ENCODE data around the gene CRELD1. TPM values are rescaled to one million over a fixed set of nuclear protein-coding genes. Genes with fewer than 3 reads are reported as not detected.

The CRELD1 gene
- total and polyA plus RNA-seq, 2 of the 4 experiments (the other 2 are of a cell fraction), result 8.6 to 25.7 TPM

DNA sequence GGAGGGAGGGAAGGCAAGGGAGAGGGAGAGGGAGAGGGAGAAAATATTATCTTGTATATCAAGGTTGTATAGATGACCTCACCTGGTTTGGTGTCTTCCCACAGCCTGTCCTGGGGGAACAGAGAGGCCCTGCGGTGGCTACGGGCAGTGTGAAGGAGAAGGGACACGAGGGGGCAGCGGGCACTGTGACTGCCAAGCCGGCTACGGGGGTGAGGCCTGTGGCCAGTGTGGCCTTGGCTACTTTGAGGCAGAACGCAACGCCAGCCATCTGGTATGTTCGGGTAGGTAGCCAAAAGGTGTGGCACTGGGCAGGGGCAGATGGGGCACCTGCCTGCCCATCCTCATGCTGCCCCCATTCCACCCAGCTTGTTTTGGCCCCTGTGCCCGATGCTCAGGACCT, 7.1 kb downstream of the CRELD1 start:
- H3K27me3 ChIP-seq (ENCODE audit: control insufficient read depth, insufficient read depth, low read length), result no peaks in the 10 kb centered on the region
- no peak overlapping the region for H4K8ac ChIP-seq (ENCODE audit: low read depth in 2 of 2, low read length in 2 of 2)
- no peak overlapping the region for H2BK120ac ChIP-seq (ENCODE audit: low read depth, low read length)
- H4K5ac ChIP-seq (ENCODE audit: low read depth, low read length), result no peak overlapping the region
- H3K4ac ChIP-seq (ENCODE audit: low read depth, low read length), result no peak overlapping the region
- ChIA-PET POLR2A (ENCODE audit: unreplicated experiment) (no interaction called here), CTCF (no interaction called here)
- no peak overlapping the region for H2AFZ ChIP-seq (replicated peaks; ENCODE audit: low read length, poor library complexity)
- H3K27ac ChIP-seq (ENCODE audit: insufficient read depth, low read length), result no peak overlapping the region
- BruUV-seq (replicated peaks), result no TSS peak
- no peak overlapping the region for H3K4me3 ChIP-seq (ENCODE audit: insufficient read depth, low read depth, low read length)
- peaks cover 8% of the 10 kb centered on the region; the same call in 1 of the 2 replicates for H3K9me1 ChIP-seq (ENCODE audit: insufficient read depth, low read length)
- no peak overlapping the region for H3K9ac ChIP-seq (ENCODE audit: low read depth, low read length)
- H3K23ac ChIP-seq (ENCODE audit: low read depth, low read length), result no peak overlapping the region
- intact Hi-C loops (cut with micrococcal nuclease) (no loop called here), dilution Hi-C loops (cut with HindIII; ENCODE audit: low sequenced_read_pairs, unreplicated experiment) (no loop called here), in situ Hi-C loops (cut with MboI; ENCODE audit: low sequenced_read_pairs) (no loop called here)
- H2BK5ac ChIP-seq (ENCODE audit: low read depth, low read length, poor library complexity, severe bottlenecking), result no peak overlapping the region
- no peak overlapping the region for H3K56ac ChIP-seq (ENCODE audit: extremely low read depth, insufficient read depth, low read length)
- H2BK20ac ChIP-seq (ENCODE audit: low read depth, low read length), result no peak overlapping the region
- H2BK15ac ChIP-seq (ENCODE audit: low read depth, low read length), result no peak overlapping the region
- no CpG with 5 or more reads among the region's 10 CpGs for WGBS, 2 experiments (ENCODE audit: extremely low coverage in 2 of 2, insufficient read length in 1 of 2)
- no peak for TF ChIP-seq MXI1 (IDR thresholded peaks at IDR 0.05; ENCODE audit: borderline replicate concordance, low read depth, low read length)
- no peak for TF ChIP-seq BHLHE40 (IDR thresholded peaks at IDR 0.05; ENCODE audit: low read depth, low read length)
- TF ChIP-seq SMC3 (IDR thresholded peaks at IDR 0.05; ENCODE audit: low read depth, low read length), result no peak
- TF ChIP-seq MAFK (IDR thresholded peaks at IDR 0.05; ENCODE audit: low read depth, low read length), result no peak
- no peak for TF ChIP-seq RCOR1 (IDR thresholded peaks at IDR 0.05; ENCODE audit: insufficient replicate concordance, low read length)
- TF ChIP-seq FOS (IDR thresholded peaks at IDR 0.05; ENCODE audit: low read depth, low read length), result no peak
- no peak for TF ChIP-seq USF2 (IDR thresholded peaks at IDR 0.05; ENCODE audit: low read depth, low read length)
- TF ChIP-seq, protein P1, sequence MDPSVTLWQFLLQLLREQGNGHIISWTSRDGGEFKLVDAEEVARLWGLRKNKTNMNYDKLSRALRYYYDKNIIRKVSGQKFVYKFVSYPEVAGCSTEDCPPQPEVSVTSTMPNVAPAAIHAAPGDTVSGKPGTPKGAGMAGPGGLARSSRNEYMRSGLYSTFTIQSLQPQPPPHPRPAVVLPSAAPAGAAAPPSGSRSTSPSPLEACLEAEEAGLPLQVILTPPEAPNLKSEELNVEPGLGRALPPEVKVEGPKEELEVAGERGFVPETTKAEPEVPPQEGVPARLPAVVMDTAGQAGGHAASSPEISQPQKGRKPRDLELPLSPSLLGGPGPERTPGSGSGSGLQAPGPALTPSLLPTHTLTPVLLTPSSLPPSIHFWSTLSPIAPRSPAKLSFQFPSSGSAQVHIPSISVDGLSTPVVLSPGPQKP (IDR thresholded peaks at IDR 0.05; ENCODE audit: borderline replicate concordance, low read depth, low read length), result no peak
- TF ChIP-seq CHD1 (IDR thresholded peaks at IDR 0.05; ENCODE audit: low read depth, low read length), result no peak
- no peak for TF ChIP-seq MAZ (IDR thresholded peaks at IDR 0.05; ENCODE audit: borderline replicate concordance, low read depth, low read length)
- no peak for TF ChIP-seq RAD21 (IDR thresholded peaks at IDR 0.05; ENCODE audit: low read length)
- TF ChIP-seq, protein P2, sequence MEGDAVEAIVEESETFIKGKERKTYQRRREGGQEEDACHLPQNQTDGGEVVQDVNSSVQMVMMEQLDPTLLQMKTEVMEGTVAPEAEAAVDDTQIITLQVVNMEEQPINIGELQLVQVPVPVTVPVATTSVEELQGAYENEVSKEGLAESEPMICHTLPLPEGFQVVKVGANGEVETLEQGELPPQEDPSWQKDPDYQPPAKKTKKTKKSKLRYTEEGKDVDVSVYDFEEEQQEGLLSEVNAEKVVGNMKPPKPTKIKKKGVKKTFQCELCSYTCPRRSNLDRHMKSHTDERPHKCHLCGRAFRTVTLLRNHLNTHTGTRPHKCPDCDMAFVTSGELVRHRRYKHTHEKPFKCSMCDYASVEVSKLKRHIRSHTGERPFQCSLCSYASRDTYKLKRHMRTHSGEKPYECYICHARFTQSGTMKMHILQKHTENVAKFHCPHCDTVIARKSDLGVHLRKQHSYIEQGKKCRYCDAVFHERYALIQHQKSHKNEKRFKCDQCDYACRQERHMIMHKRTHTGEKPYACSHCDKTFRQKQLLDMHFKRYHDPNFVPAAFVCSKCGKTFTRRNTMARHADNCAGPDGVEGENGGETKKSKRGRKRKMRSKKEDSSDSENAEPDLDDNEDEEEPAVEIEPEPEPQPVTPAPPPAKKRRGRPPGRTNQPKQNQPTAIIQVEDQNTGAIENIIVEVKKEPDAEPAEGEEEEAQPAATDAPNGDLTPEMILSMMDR (conservative IDR thresholded peaks at IDR 0.05; ENCODE audit: low read depth, low read length), result no peak
- no peak for TF ChIP-seq CEBPB (IDR thresholded peaks at IDR 0.05; ENCODE audit: low read depth, low read length)
- TF ChIP-seq RFX5 (IDR thresholded peaks at IDR 0.05; ENCODE audit: low read depth, low read length), result no peak
- no peak for TF ChIP-seq NFE2L2 (IDR thresholded peaks at IDR 0.05; ENCODE audit: low read depth, low read length)
- no peak for TF ChIP-seq POLR2A (IDR thresholded peaks at IDR 0.05; ENCODE audit: low read depth, low read length)
- ATAC-seq (ENCODE audit: low read depth) (no peak), DNase-seq (no peak)
- H3K18ac ChIP-seq (ENCODE audit: low read depth, low read length), result no peak overlapping the region
- no peak overlapping the region for H3K14ac ChIP-seq (replicated peaks; ENCODE audit: low read depth, low read length)
- no peak overlapping the region for H4K91ac ChIP-seq (ENCODE audit: insufficient read depth, low read depth, low read length)
- H3K9me3 ChIP-seq (ENCODE audit: control insufficient read depth, insufficient read depth, low read length), result no peaks in the 10 kb centered on the region
- no peak overlapping the region for H3K4me2 ChIP-seq (ENCODE audit: low read depth, low read length)
- H3K4me1 ChIP-seq (ENCODE audit: control insufficient read depth, insufficient read depth, low read length), result no peaks in the 10 kb centered on the region
- no peak overlapping the region for H2AK5ac ChIP-seq (ENCODE audit: low read depth, low read length)
- H3K79me1 ChIP-seq (ENCODE audit: low read depth in 1 of 2, low read length in 2 of 2), result no peaks in the 10 kb centered on the region; a peak in 1 of 4 replicates
- H3K36me3 ChIP-seq (ENCODE audit: control insufficient read depth, insufficient read depth, low read length), result peaks cover 9% of the 10 kb centered on the region
- H2AK9ac ChIP-seq (replicated peaks; ENCODE audit: low read depth, low read length, poor library complexity), result no peak overlapping the region
- H4K20me1 ChIP-seq (ENCODE audit: insufficient read depth, low read length), result no peaks in the 10 kb centered on the region; the same call in 1 of the 2 replicates

All from IMR-90 (cell line).